GM23338 (cell line): Measurements from ENCODE around the gene RSAD1.

Source experiments
- CREB1 ChIP-seq: fragments of 250-450 bp; sonication (Bioruptor Pico); IDR thresholded peaks from 2 replicates; pipeline ENCODE4 v1.5.0; 2020; ENCODE audit warnings: low read depth, mild to moderate bottlenecking, moderate library complexity
- CTCF ChIP-seq, 2 experiments: fragments of 200-600 bp in 1 of 2; sonication (generic) in 1 of 2; conservative IDR thresholded peaks; 2 replicates each; pipeline versions ENCODE4 v1.5.1 to v1.6.1; 2016 to 2017; ENCODE audit warnings: antibody characterized with exemption in 2 of 2, low read depth in 2 of 2, mild to moderate bottlenecking in 2 of 2, moderate library complexity in 1 of 2
- ETS1 ChIP-seq: IDR thresholded peaks from 2 replicates; pipeline ENCODE4 v1.6.1; 2016; ENCODE audit warnings: antibody characterized with exemption
- EZH2 ChIP-seq: fragments of 200-600 bp; sonication (generic); IDR thresholded peaks from one replicate; pipeline ENCODE4 v1.8.0; 2017; ENCODE audit warnings: antibody characterized with exemption, mild to moderate bottlenecking, low read depth; ENCODE audit not compliant: unreplicated experiment
- EZH2phosphoT487 ChIP-seq: fragments of 200-600 bp; sonication (generic); IDR thresholded peaks from one replicate; pipeline ENCODE4 v1.8.1; 2018; ENCODE audit warnings: antibody characterized with exemption; ENCODE audit not compliant: unreplicated experiment
- JUNB ChIP-seq: IDR thresholded peaks from one replicate; pipeline ENCODE4 v1.6.1; 2016; ENCODE audit warnings: antibody characterized with exemption; ENCODE audit not compliant: unreplicated experiment
- NANOG ChIP-seq: IDR thresholded peaks from 2 replicates; pipeline ENCODE4 v1.6.1; 2016; ENCODE audit warnings: antibody characterized with exemption, borderline replicate concordance
- POLR2AphosphoS5 ChIP-seq: IDR thresholded peaks from 2 replicates; pipeline ENCODE4 v1.6.1; 2016; ENCODE audit warnings: antibody characterized with exemption, low read depth
- STAT1 ChIP-seq: IDR thresholded peaks from one replicate; pipeline ENCODE4 v1.6.1; 2016; ENCODE audit warnings: antibody characterized with exemption; ENCODE audit not compliant: unreplicated experiment
- ZNF114 ChIP-seq: fragments of 250-450 bp; sonication (Bioruptor Pico); IDR thresholded peaks from 2 replicates; pipeline ENCODE4 v1.5.0; 2020; ENCODE audit warnings: mild to moderate bottlenecking, moderate library complexity
- TF ChIP-seq, protein P1 (sequence below): IDR thresholded peaks from one replicate; pipeline ENCODE4 v1.6.1; 2018; ENCODE audit warnings: antibody characterized with exemption; ENCODE audit not compliant: unreplicated experiment

- TF ChIP-seq, protein P1, sequence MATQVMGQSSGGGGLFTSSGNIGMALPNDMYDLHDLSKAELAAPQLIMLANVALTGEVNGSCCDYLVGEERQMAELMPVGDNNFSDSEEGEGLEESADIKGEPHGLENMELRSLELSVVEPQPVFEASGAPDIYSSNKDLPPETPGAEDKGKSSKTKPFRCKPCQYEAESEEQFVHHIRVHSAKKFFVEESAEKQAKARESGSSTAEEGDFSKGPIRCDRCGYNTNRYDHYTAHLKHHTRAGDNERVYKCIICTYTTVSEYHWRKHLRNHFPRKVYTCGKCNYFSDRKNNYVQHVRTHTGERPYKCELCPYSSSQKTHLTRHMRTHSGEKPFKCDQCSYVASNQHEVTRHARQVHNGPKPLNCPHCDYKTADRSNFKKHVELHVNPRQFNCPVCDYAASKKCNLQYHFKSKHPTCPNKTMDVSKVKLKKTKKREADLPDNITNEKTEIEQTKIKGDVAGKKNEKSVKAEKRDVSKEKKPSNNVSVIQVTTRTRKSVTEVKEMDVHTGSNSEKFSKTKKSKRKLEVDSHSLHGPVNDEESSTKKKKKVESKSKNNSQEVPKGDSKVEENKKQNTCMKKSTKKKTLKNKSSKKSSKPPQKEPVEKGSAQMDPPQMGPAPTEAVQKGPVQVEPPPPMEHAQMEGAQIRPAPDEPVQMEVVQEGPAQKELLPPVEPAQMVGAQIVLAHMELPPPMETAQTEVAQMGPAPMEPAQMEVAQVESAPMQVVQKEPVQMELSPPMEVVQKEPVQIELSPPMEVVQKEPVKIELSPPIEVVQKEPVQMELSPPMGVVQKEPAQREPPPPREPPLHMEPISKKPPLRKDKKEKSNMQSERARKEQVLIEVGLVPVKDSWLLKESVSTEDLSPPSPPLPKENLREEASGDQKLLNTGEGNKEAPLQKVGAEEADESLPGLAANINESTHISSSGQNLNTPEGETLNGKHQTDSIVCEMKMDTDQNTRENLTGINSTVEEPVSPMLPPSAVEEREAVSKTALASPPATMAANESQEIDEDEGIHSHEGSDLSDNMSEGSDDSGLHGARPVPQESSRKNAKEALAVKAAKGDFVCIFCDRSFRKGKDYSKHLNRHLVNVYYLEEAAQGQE, result no peak
- no peak for TF ChIP-seq EZH2
- TF ChIP-seq CTCF (conservative IDR thresholded peaks at IDR 0.05; ENCODE audit: low read depth in 2 of 2), result no peak
- TF ChIP-seq EZH2phosphoT487, result no peak
- no peak for TF ChIP-seq POLR2AphosphoS5
- TF ChIP-seq JUNB, result no peak
- no peak for TF ChIP-seq CREB1 (CRISPR knock-in tag)
- TF ChIP-seq NANOG, result no peak
- no peak for TF ChIP-seq ETS1
- no peak for TF ChIP-seq ZNF114
- no peak for TF ChIP-seq STAT1
Observed at GRCh38 chr17:50491505-50491904, 12.8 kb downstream of the RSAD1 start.
